ENCODE data around the gene RAP1GAP2.
"Not testable (repeated sequence)": the region's sequence is repeated elsewhere in the genome, so short reads cannot be mapped to it uniquely, and the experiment has no call there.

DNA sequence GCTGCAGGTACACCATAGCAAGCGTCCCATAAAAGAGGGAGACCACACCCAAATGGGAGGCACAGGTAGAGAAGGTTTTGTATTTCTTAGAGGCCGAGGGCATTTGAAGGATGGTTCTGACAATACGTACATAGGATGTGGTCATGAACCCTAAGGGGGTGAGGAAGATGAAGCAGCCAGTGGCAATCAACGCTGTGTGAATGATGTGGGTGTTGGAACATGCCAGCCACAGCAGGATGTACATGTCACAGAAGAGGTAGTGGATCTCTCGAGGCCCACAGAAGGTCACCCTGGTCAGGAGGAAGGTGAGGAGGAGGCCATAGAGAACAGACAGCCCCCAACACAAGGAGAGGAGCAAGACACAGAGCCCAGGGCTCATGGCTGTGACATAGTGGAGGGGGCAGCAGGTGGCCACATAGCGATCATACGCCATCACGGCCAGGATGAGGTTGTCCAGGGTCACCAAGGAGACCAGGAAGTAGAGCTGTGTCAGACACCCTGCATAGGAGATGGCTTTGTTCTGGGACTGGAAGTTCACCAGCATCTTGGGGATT, 266.7 kb downstream of the RAP1GAP2 start:
- TF ChIP-seq, protein P1, sequence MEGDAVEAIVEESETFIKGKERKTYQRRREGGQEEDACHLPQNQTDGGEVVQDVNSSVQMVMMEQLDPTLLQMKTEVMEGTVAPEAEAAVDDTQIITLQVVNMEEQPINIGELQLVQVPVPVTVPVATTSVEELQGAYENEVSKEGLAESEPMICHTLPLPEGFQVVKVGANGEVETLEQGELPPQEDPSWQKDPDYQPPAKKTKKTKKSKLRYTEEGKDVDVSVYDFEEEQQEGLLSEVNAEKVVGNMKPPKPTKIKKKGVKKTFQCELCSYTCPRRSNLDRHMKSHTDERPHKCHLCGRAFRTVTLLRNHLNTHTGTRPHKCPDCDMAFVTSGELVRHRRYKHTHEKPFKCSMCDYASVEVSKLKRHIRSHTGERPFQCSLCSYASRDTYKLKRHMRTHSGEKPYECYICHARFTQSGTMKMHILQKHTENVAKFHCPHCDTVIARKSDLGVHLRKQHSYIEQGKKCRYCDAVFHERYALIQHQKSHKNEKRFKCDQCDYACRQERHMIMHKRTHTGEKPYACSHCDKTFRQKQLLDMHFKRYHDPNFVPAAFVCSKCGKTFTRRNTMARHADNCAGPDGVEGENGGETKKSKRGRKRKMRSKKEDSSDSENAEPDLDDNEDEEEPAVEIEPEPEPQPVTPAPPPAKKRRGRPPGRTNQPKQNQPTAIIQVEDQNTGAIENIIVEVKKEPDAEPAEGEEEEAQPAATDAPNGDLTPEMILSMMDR (IDR thresholded peaks at IDR 0.05), result not testable (repeated sequence)
- not testable (repeated sequence) for TF ChIP-seq POLR2A (IDR thresholded peaks at IDR 0.05)

All from uterus (tissue), 2 donors.